ENCODE data around the gene NECTIN3. TPM values are rescaled to one million over a fixed set of nuclear protein-coding genes. Genes with fewer than 3 reads are reported as not detected.

Gene NECTIN3
- total RNA-seq, 4 donors from 2014 or later: 24.9 to 30.1 (median 26.7) TPM

GRCh38 chr3:111215481-111215880 is 143.9 kb downstream of the NECTIN3 start:
- Histone ChIP-seq H3K27me3 (no peaks in the 10 kb centered on the region), H3K36me3 (no peaks in the 10 kb centered on the region), H3K4me1 (no peaks in the 10 kb centered on the region), H3K9me3 (no peaks in the 10 kb centered on the region), H3K4me3 (no peak overlapping the region), H3K27ac (replicated peaks in 1 of 4) (no peak overlapping the region)
- no peak for TF ChIP-seq CTCF (IDR thresholded peaks at IDR 0.05)
- TF ChIP-seq POLR2AphosphoS5 (IDR thresholded peaks at IDR 0.05): no peak
- TF ChIP-seq POLR2A (IDR thresholded peaks at IDR 0.05; ENCODE audit: low read depth): no peak
- TF ChIP-seq EP300 (IDR thresholded peaks at IDR 0.05): no peak
- DNase-seq (ENCODE audit: extremely low spot score): no peak
- WGBS: 85% methylated on average over 1 of the region's 1 CpG
- intact Hi-C loops (cut with DNase I): no loop called here

GRCh38 chr3:111218615-111219014 is 147.0 kb downstream of the NECTIN3 start:
- intact Hi-C loops (cut with DNase I): no loop called here
- Histone ChIP-seq H3K27me3 (no peaks in the 10 kb centered on the region), H3K9me3 (no peaks in the 10 kb centered on the region), H3K27ac (replicated peaks in 1 of 4) (no peak overlapping the region), H3K36me3 (no peaks in the 10 kb centered on the region), H3K4me1 (no peaks in the 10 kb centered on the region), H3K4me3 (no peak overlapping the region)
- no peak for DNase-seq (ENCODE audit: extremely low spot score)
- 71% methylated on average over 1 of the region's 1 CpG for WGBS
- TF ChIP-seq CTCF (IDR thresholded peaks at IDR 0.05) (no peak), POLR2AphosphoS5 (IDR thresholded peaks at IDR 0.05) (no peak), POLR2A (IDR thresholded peaks at IDR 0.05; ENCODE audit: low read depth) (no peak), EP300 (IDR thresholded peaks at IDR 0.05) (no peak)

- Histone ChIP-seq H3K4me3 (no peak overlapping the region), H3K4me1 (no peaks in the 10 kb centered on the region), H3K27ac (replicated peaks in 1 of 4) (no peak overlapping the region), H3K36me3 (no peaks in the 10 kb centered on the region), H3K9me3 (no peaks in the 10 kb centered on the region), H3K27me3 (no peaks in the 10 kb centered on the region)
- no peak for DNase-seq (ENCODE audit: extremely low spot score)
- TF ChIP-seq CTCF (IDR thresholded peaks at IDR 0.05) (no peak), POLR2AphosphoS5 (IDR thresholded peaks at IDR 0.05) (no peak), EP300 (IDR thresholded peaks at IDR 0.05) (no peak), POLR2A (IDR thresholded peaks at IDR 0.05; ENCODE audit: low read depth) (no peak)
- intact Hi-C loops (cut with DNase I): no loop called here
These were observed 155.6 kb downstream of the NECTIN3 start for GRCh38 chr3:111227216-111227615.

- no peak for DNase-seq (ENCODE audit: extremely low spot score)
- Histone ChIP-seq H3K4me1 (no peaks in the 10 kb centered on the region), H3K9me3 (no peaks in the 10 kb centered on the region), H3K27ac (replicated peaks in 1 of 4) (no peak overlapping the region), H3K36me3 (no peaks in the 10 kb centered on the region), H3K4me3 (no peak overlapping the region), H3K27me3 (no peaks in the 10 kb centered on the region)
- 93% methylated on average over 3 of the region's 3 CpGs for WGBS
- TF ChIP-seq CTCF (IDR thresholded peaks at IDR 0.05) (no peak), EP300 (IDR thresholded peaks at IDR 0.05) (no peak), POLR2AphosphoS5 (IDR thresholded peaks at IDR 0.05) (no peak)
- intact Hi-C loops (cut with DNase I): no loop called here
These were observed 157.7 kb downstream of the NECTIN3 start for GRCh38 chr3:111229301-111229700.
